COR-L47 (cell line): ENCODE data around the gene RBMS1.

Experiments
- DNase-seq: peaks from one replicate; lab custom pipeline; 2025; lab: John Stamatoyannopoulos, UW

Gene RBMS1

GRCh38 chr2:160253440-160254188 lies 240.0 kb downstream of the RBMS1 start:
- DNase-seq, result no peak

GRCh38 chr2:160252900-160253299 lies 240.7 kb downstream of the RBMS1 start:
- DNase-seq, result no peak

- DNase-seq, result no peak
Observed at GRCh38 chr2:160252278-160252887, 241.2 kb downstream of the RBMS1 start.

GRCh38 chr2:160251569-160251968 lies 242.0 kb downstream of the RBMS1 start:
- no peak for DNase-seq

- DNase-seq, result no peak
Observed at GRCh38 chr2:160249876-160250275, 243.7 kb downstream of the RBMS1 start.

- no peak for DNase-seq
Observed at GRCh38 chr2:160247296-160248035, 246.1 kb downstream of the RBMS1 start.

- no peak for DNase-seq
Observed at GRCh38 chr2:160246356-160246755, 247.3 kb downstream of the RBMS1 start.

- no peak for DNase-seq
Observed at GRCh38 chr2:160245614-160246155, 247.9 kb downstream of the RBMS1 start.

- no peak for DNase-seq
Observed at GRCh38 chr2:160242893-160243564, 250.6 kb downstream of the RBMS1 start.

- peak; percentile 19 for DNase-seq
Observed at GRCh38 chr2:160241251-160242137, 252.1 kb downstream of the RBMS1 start.

GRCh38 chr2:160239436-160239835 lies 254.2 kb downstream of the RBMS1 start:
- no peak for DNase-seq

GRCh38 chr2:160238392-160238791 lies 255.2 kb downstream of the RBMS1 start:
- DNase-seq, result no peak

- no peak for DNase-seq
Observed at GRCh38 chr2:160232905-160233475, 260.6 kb downstream of the RBMS1 start.

GRCh38 chr2:160229591-160229990 lies 264.0 kb downstream of the RBMS1 start:
- DNase-seq, result no peak

GRCh38 chr2:160228141-160228917 lies 265.3 kb downstream of the RBMS1 start:
- no peak for DNase-seq

GRCh38 chr2:160227293-160227915 lies 266.2 kb downstream of the RBMS1 start:
- DNase-seq, result no peak

- no peak for DNase-seq
Observed at GRCh38 chr2:160226367-160226766, 267.2 kb downstream of the RBMS1 start.

- DNase-seq, result peak; percentile 30
Observed at GRCh38 chr2:160225722-160226121, 267.9 kb downstream of the RBMS1 start.

GRCh38 chr2:160224507-160224906 lies 269.1 kb downstream of the RBMS1 start:
- DNase-seq, result no peak

GRCh38 chr2:160224060-160224459 lies 269.5 kb downstream of the RBMS1 start:
- DNase-seq, result no peak
